K562 treated with DMSO at 1 percent for 24 hours (cell line): ENCODE results near the gene GPS1. TPM values are rescaled to one million over a fixed set of nuclear protein-coding genes. Genes with fewer than 3 reads are reported as not detected.

ENCODE experiments used
- total RNA-seq: library from RNA; unstranded; fragments of 300-600 nt; gene quantifications from 2 replicates; pipeline ENCODE4 v1.2.3, GENCODE V29; 2022; ENCODE audit warnings: low read depth; ENCODE audit not compliant: insufficient read depth

The GPS1 gene
- 156 and 180 TPM in 2 replicates for total RNA-seq

DNA sequence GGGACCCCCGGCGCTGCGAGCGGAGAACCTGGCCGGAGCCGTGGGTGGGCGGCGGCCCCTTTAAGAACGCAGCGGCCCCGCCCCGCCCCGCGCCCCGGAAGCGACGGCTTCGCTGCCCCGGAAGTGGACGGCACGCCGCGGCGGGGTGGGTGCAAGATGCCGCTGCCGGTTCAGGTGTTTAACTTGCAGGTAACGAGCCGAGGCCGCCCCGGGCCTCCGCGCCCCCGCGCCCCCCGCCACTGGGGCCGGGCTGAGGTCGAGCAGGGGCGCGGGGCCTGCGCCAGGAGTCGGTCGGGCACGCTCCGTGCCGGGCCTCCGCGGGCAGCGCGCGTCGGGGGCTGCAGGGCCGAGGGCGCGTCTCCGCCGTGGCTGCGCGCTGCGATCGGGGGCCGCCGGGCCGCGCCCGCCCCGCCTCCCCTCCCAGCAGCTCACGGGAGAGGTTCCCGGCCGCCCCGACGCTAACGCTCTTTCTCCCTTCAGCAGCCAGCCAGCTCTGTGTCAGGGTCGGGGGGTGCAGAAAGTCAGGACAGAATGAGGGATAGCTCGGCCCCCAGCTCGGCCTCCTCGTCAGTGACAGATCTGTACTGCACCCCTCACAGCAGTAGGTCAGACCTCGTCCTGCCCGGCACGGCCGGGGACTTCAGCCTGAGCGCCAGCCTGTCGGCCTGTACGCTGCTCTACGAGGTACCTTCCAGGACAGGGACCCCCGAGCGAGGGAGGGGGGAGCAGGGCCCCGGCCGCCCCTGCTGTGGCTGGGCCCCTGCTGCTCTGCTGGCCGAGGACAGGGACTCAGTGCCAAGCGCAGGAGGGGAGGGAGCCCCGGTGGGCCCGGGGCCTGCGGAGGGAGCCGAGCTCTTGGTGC is at the start of gene GPS1, which contains the start of gene RFNG:
Gene GPS1, plus strand, starts transcription at position 123 of the 862 bp plus-strand sequence. Its CDS starts 34 bp downstream, at position 157.
Gene RFNG, minus strand, starts transcription at position 36 of the 862 bp plus-strand sequence. CDS start 45 bp downstream, outside the sequence.

DNA sequence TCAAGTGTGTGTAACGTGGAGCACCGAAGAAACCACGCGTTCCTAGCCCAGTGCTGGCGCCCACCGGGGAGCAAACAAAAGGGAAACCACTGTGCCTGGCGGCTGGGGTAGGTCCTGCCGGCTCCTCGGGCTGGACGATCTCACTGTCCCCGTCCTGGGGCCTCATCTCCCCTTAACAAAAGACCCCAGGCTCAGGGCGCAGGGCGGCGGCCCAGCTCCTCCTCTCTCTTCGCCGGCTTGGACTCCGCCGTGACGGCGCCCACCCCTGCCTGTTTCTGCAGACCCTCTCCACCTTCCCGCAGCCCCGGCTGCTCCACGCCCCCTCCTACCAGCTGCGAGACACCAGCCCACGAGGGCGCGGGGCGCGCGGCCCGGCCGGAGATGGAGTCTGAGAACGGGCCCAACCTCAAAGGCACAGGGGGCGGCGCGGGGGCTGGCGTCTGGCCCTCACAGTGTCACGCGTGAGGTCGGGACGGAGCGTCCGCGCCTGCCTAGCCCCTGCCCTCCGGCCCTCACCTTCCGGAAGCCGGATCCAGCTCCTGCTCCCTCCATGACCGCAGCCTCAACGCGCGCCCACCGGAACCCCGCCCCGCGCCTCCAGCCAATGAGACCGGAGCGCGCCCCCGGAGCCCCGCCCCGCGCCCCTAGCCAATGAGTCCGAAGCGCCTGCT is 29.3 kb upstream of the GPS1 start, which contains the start of gene CENPX:
Gene CENPX, minus strand, starts transcription at position 569 of the 671 bp plus-strand sequence. Its CDS starts 17 bp downstream, at position 552.

DNA sequence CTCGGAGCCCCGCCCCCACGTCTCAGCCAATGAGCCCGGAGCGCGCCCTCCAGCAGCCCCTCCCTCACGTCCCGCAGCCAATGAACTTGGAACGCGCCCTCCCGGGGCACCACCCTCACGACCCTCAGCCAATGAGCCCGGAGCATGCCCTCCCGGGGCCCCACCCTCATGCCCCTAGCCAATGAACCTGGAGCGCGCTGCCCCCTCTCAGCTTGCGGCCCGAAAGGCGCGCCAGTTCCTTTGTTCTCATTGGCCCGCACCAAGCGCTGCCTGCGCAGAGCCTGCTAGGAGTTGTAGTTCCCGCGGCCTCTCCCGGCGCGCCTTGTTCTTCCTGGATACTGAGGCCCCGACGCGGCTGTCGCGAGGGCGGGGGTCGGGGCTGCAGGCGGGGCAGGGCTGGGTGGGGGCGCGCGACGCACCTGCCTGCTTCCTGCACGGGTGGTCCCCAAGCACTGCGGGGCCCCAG is 28.7 kb upstream of the GPS1 start, which contains the start of gene LRRC45:
Gene LRRC45, plus strand, starts transcription at position 325 of the 466 bp plus-strand sequence. CDS start 339 bp downstream, outside the sequence.

DNA sequence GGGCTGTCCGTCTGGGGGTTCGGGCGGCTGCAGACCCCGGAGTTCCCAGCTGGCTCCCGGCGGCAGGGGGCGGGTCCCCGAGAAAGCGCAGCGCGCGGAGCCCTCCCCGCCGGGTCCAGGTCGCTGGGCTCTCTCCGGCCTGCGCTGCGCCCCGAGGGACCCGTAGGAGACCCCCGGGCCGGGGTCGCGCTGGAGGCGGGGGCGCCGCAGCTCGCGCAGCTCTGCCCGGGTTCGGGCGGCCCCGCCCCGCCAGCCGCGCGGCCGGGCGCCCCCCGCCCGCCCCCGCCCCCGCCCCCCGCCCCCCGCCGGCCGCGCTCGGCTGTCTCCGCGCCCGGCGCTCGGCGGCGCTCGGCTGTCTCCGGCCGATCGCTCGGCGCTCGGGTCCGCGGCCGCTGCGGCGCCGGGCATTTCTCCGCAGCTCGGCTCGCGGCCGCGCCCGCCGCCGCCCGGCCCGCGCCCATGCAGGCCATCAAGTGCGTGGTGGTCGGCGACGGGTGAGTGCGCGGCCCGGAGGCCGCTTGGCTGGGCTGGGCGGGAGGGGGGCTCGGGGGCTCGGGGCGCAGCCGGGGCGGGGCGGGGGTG is 20.3 kb upstream of the GPS1 start, which contains the start of gene RAC3:
Gene RAC3, plus strand, starts transcription at position 376 of the 582 bp plus-strand sequence. Its CDS starts 84 bp downstream, at position 460.

DNA sequence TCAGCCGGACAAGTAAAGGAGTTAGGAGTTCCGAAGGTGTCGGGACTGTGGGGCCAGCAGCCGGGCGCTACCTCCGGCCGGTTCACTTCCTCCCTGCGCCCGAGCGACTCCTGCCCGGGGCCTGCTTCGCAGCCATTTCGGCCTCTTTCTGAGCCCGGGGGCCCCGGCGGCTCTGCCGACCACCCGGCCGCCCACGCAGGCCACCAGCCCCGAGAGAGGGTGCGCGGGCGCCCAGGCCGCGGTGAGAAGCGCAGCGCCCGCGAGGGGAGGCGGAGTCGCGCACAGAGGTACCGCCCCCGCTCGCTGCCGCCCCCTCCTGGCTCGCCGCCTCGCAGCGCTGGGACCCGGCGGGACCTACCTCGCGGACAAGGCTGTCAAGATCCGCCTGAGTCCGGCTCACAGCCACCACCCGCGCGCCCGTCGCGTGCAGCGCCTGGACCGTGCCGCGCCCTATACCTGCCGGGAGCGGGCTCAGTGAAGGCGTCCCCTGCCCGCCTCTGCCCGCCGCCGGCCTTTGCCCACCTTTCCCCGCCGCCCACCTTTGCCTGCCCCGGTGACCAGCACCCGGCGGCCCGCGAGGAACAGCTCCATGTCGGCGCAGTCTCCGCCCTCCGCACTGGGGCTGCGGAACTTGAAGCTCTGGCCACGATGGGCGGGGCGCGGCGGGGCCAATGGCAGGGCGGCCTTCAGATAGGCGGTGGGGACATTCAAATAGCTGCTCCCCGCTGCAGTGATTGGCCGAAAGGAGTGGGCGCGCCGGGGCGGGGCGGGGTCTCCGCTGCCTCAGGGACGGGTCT is 14.4 kb upstream of the GPS1 start, which contains the start of gene DCXR:
Gene DCXR, minus strand, starts transcription at position 606 of the 797 bp plus-strand sequence. Its CDS starts 15 bp downstream, at position 591.

DNA sequence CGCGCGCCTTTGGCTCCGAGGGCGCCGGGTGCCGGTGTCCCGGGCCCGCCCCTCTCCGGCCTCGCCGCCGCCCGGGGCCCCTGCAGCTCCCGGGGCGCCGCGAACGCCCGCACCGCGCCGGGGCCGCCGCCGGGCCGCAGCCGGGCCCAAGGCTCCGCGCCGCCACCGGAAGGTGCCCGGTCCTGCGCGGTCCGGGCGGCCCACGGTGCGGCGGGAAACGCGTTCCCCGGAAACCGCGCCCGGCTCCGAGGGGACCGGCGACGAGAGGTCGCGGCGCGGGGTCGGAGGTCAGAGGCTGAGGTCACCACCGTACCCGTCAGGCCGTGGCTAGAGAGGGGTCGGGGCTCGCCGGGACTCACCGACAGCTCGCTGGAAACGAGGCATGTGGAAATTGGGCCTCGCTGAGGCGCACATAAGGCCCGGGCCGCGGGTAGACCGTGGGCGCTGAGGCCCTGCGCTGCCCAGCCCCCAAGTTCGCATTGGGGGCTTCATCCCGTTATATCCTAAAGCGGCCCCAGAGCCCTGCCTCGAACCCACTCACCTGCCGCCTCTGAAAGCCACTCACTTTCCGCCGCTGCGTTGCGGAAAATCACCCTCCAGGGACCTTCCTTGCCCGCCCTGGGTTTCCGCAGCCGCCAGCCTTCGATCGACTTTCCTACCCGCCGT is 14.1 kb downstream of the GPS1 start, which contains the start of gene DUS1L:
Gene DUS1L, minus strand, starts transcription at position 167 of the 666 bp plus-strand sequence. CDS start 745 bp downstream, outside the sequence.

DNA sequence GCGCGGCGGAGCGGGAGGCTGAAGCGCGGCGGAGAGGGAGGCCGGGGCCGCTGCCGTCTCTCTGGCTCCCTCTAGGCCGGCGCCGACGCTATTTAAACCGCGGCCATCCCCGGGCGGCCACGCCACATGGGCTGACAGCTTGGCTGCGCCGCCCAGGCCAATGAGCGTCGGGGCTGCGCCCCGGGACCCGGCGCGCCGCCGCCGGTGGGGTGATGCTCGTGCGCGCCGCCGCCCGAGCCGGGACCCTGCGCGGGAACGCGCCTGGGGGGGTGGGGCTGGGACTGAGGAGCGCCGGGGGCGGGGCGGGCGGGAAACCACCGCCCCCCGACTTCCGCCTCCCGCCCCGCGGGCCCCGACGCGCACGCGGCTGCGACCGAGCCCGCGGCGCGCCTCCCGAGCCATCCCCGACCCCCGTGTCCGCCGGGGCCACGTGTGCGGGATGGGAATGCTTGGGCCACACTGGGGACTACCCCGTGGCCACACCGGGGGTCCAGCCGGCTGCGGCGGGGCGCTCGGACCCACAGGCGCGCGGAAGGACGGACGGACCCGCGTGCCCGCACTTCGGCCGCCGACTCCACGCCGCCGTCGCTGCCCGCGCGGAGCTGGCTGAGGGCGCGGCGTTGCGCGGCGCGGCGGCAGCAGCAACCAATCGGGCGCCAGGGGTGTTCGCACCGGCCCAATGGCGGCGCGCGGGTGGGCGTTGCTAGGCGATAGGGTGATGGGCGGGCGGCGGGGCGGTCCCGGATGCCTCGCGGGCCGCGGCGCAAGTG is 46.7 kb downstream of the GPS1 start, which contains the start of gene FASN:
Gene FASN, minus strand, starts transcription at position 68 of the 770 bp plus-strand sequence. CDS start 1,791 bp downstream, outside the sequence.

Other genes starting within 250 kb of the GPS1 start
- not detected in 2 replicates for gene GCGR, start 247.7 kb upstream of the GPS1 start, total RNA-seq
- gene MCRIP1, start 218.6 kb upstream of the GPS1 start, total RNA-seq = 252 and 259 TPM in 2 replicates
- 1.0 TPM in 1 of 2 replicates, not detected in the other for gene PPP1R27, start 216.8 kb upstream of the GPS1 start, total RNA-seq
- gene P4HB, start 191.4 kb upstream of the GPS1 start, total RNA-seq = 656 and 712 TPM in 2 replicates
- 324 and 357 TPM in 2 replicates for gene ARHGDIA, start 180.6 kb upstream of the GPS1 start, total RNA-seq
- gene ALYREF, start 160.3 kb upstream of the GPS1 start, total RNA-seq = 140 and 157 TPM in 2 replicates
- gene ANAPC11, start 160.2 kb upstream of the GPS1 start, total RNA-seq = 618 and 662 TPM in 2 replicates
- gene NPB, start 149.7 kb upstream of the GPS1 start, total RNA-seq = 3.9 and 5.7 TPM in 2 replicates
- gene PCYT2, start 140.5 kb upstream of the GPS1 start, total RNA-seq = 51.5 and 62.4 TPM in 2 replicates
- 49.3 and 56.8 TPM in 2 replicates for gene SIRT7, start 133.7 kb upstream of the GPS1 start, total RNA-seq
- 57.8 and 60.4 TPM in 2 replicates for gene MAFG, start 124.2 kb upstream of the GPS1 start, total RNA-seq
- 194 and 235 TPM in 2 replicates for gene PYCR1, start 114.6 kb upstream of the GPS1 start, total RNA-seq
- not detected in 2 replicates for gene MYADML2, start 104.7 kb upstream of the GPS1 start, total RNA-seq
- 6.4 and 9.9 TPM in 2 replicates for gene NOTUM, start 90.7 kb upstream of the GPS1 start, total RNA-seq
- 43.2 and 43.6 TPM in 2 replicates for gene ASPSCR1, start 74.3 kb upstream of the GPS1 start, total RNA-seq
- gene CENPX, start 29.0 kb upstream of the GPS1 start, total RNA-seq = 146 and 169 TPM in 2 replicates
- 14.3 and 16.2 TPM in 2 replicates for gene LRRC45, start 28.6 kb upstream of the GPS1 start, total RNA-seq
- gene RAC3, start 20.2 kb upstream of the GPS1 start, total RNA-seq = 64.4 and 76.8 TPM in 2 replicates
- gene DCXR, start 14.2 kb upstream of the GPS1 start, total RNA-seq = 391 and 415 TPM in 2 replicates
- gene RFNG, start 87 bp upstream of the GPS1 start, total RNA-seq = 33.5 and 41.3 TPM in 2 replicates
- 220 and 240 TPM in 2 replicates for gene DUS1L, start 13.9 kb downstream of the GPS1 start, total RNA-seq
- gene FASN, start 46.3 kb downstream of the GPS1 start, total RNA-seq = 161 and 174 TPM in 2 replicates
- 13.4 and 16.2 TPM in 2 replicates for gene CCDC57, start 160.9 kb downstream of the GPS1 start, total RNA-seq
- gene SLC16A3, start 177.1 kb downstream of the GPS1 start, total RNA-seq = 3.5 and 5.1 TPM in 2 replicates
- 165 and 173 TPM in 2 replicates for gene CSNK1D, start 221.8 kb downstream of the GPS1 start, total RNA-seq